Esophagus squamous epithelium (tissue), 5 donors: Measurements from ENCODE around the gene XIAP. TPM values are rescaled to one million over a fixed set of nuclear protein-coding genes. Genes with fewer than 3 reads are reported as not detected.

Source experiments
- DNase-seq: peaks from one replicate; lab custom pipeline; 2025; lab: John Stamatoyannopoulos, UW
- H3K27ac ChIP-seq, 4 donors: fragments of 200-600 bp; sonication (generic); one replicate each; pipeline ENCODE4 v1.5.1; 2016 to 2019; ENCODE audit warnings: mild to moderate bottlenecking in 1 of 4
- H3K27me3 ChIP-seq, 4 donors: fragments of 200-600 bp; sonication (generic); 1 replicate in 3 of 4; 2 replicates in 1 of 4; pipeline versions ENCODE4 v1.5.1 to v1.6.0; 2017 to 2021; ENCODE audit warnings: antibody characterized with exemption in 1 of 4
- H3K36me3 ChIP-seq, 3 donors: fragments of 200-600 bp; sonication (generic); one replicate each; pipeline ENCODE4 v1.5.1; 2016 to 2019
- H3K4me1 ChIP-seq, 3 donors: fragments of 200-600 bp; sonication (generic); one replicate each; pipeline ENCODE4 v1.5.1; 2017 to 2019
- H3K4me3 ChIP-seq, 4 donors: fragments of 200-600 bp; sonication (generic); 1 replicate in 3 of 4; 2 replicates in 1 of 4; pipeline ENCODE4 v1.5.1; 2016 to 2019; ENCODE audit warnings: mild to moderate bottlenecking in 2 of 4, moderate library complexity in 1 of 4
- H3K9me3 ChIP-seq, 3 donors: fragments of 200-600 bp; sonication (generic); one replicate each; pipeline ENCODE4 v1.5.1; 2016 to 2019
- POLR2A ChIP-seq, 4 donors: fragments of 450-650 bp; IDR thresholded peaks; one replicate each; pipeline ENCODE4 v1.6.1; 2017; ENCODE audit warnings: antibody characterized with exemption in 4 of 4, mild to moderate bottlenecking in 4 of 4, moderate library complexity in 3 of 4
- WGBS, 2 donors: methylation state at CpG; one replicate each; pipeline ENCODE4 v1.1.5; 2018; 5-methylcytosine and 5-hydroxymethylcytosine counted together
- intact Hi-C: fragments of 100-400 bp; cut with DNase I; formaldehyde crosslinking; loops from one replicate; pipeline ENCODE4 v1.15.0; 2022
- total RNA-seq, 4 donors: library from RNA; depleted of rRNA; stranded (reverse); fragments of >200 nt; gene quantifications; one replicate each; pipeline ENCODE4 v1.1.0, GENCODE V29; 2016
- TF ChIP-seq, protein P1 (sequence below), 6 experiments: fragments of 450-650 bp in 4 of 6; fragments of 200-600 bp in 2 of 6; sonication (generic) in 2 of 6; IDR thresholded peaks; one replicate each; pipeline ENCODE4 v1.5.1; 2016 to 2019; ENCODE audit warnings: antibody characterized with exemption in 6 of 6, mild to moderate bottlenecking in 4 of 6, moderate library complexity in 4 of 6
- donor health status: DM: yes; HTN: yes; CAD: no.

The XIAP gene
- total RNA-seq, 4 donors from 2014 or later: 20.0 to 38.5 (median 30.8) TPM

DNA sequence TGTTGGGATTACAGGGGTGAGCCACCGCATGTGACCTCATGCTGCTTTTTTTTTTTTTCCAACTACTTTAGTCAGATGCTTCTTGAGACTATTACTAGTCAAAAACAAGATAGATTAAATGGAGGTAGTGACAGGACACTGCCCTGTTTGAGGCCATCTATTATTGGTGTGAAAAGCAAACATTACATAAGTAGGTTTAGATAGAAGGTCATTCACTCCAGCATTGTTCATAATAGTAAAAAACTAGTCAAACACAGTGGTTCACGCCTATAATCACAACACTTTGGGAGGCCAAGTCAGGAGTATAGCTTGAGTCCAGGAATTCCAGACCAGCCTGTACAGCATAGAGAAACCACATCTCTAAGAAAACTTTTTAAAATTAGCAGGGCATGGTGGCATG, 16.3 kb downstream of the XIAP start:
- no peaks in the 10 kb centered on the region for H3K27me3 ChIP-seq
- no peaks in the 10 kb centered on the region for H3K9me3 ChIP-seq
- no peak overlapping the region for H3K27ac ChIP-seq
- TF ChIP-seq, protein P1, sequence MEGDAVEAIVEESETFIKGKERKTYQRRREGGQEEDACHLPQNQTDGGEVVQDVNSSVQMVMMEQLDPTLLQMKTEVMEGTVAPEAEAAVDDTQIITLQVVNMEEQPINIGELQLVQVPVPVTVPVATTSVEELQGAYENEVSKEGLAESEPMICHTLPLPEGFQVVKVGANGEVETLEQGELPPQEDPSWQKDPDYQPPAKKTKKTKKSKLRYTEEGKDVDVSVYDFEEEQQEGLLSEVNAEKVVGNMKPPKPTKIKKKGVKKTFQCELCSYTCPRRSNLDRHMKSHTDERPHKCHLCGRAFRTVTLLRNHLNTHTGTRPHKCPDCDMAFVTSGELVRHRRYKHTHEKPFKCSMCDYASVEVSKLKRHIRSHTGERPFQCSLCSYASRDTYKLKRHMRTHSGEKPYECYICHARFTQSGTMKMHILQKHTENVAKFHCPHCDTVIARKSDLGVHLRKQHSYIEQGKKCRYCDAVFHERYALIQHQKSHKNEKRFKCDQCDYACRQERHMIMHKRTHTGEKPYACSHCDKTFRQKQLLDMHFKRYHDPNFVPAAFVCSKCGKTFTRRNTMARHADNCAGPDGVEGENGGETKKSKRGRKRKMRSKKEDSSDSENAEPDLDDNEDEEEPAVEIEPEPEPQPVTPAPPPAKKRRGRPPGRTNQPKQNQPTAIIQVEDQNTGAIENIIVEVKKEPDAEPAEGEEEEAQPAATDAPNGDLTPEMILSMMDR (IDR thresholded peaks at IDR 0.05): no peak
- no peak for TF ChIP-seq POLR2A (IDR thresholded peaks at IDR 0.05)
- peaks cover 0 to 26% (median 3%) of the 10 kb centered on the region in 3 donors for H3K4me1 ChIP-seq
- H3K4me3 ChIP-seq: no peak overlapping the region
- intact Hi-C loops: no loop called here
- WGBS, 2 donors: 86 to 91% methylated on average over 1 to 2 of the region's 2 CpGs
- H3K36me3 ChIP-seq: no peaks in the 10 kb centered on the region
- DNase-seq: no peak

DNA sequence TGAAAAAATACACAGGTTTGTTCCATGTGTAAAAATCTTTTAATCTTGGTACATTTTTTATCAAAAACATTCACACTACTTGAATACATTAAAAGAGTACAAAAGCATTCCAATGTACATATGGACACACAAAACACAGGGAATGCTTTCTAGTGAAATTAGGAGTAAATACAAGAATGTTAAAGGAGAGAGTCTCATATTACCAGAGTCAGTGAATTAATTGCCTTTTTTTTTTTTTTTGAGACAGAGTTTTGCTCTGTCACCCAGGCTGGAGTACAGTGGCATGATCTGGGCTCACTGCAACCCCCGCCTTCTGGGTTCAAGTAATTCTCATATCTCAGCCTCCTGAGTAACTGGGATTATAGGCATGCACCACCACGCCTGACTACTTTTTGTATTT, 17.0 kb downstream of the XIAP start:
- Histone ChIP-seq H3K27me3 (no peaks in the 10 kb centered on the region), H3K36me3 (no peaks in the 10 kb centered on the region), H3K27ac (no peak overlapping the region), H3K9me3 (no peaks in the 10 kb centered on the region), H3K4me1 (peaks cover 0 to 26% (median 3%) of the 10 kb centered on the region in 3 donors), H3K4me3 (no peak overlapping the region)
- WGBS, 2 donors: 72 to 100% methylated on average over 2 of the region's 2 CpGs
- no peak for DNase-seq
- intact Hi-C loops: no loop called here
- no peak for TF ChIP-seq POLR2A (IDR thresholded peaks at IDR 0.05)
- TF ChIP-seq, protein P1 (IDR thresholded peaks at IDR 0.05): no peak

DNA sequence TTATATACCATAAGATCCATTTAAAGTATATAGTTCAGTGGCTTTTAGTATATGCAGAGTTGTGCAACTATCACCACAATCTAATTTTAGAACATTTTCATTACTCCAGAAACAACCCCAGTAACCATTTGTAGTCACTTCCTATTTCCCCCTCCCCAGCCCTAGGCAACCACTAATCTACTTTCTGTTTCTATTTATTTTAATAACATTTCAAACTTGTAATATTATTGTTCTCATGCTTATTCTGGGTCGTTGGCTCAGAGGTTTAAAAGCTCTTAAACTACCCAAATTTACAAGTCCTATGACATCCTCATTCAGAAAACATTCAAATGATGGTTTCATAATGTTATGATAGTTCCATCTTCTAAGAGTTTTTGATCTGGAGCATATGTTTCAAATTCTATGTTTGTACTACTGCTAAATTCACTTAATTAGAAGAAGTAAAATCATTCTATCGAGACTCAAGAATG, 18.4 kb downstream of the XIAP start:
- DNase-seq: no peak
- intact Hi-C loops: no loop called here
- H3K36me3 ChIP-seq: no peaks in the 10 kb centered on the region
- no peaks in the 10 kb centered on the region for H3K9me3 ChIP-seq
- peak overlapping the region in 2 of 4 donors; percentile 0 to 29 for H3K27ac ChIP-seq
- peaks cover 0 to 26% (median 3%) of the 10 kb centered on the region in 3 donors for H3K4me1 ChIP-seq
- H3K27me3 ChIP-seq: no peaks in the 10 kb centered on the region
- 23 to 30% methylated on average over 2 of the region's 2 CpGs for WGBS, 2 donors
- TF ChIP-seq, protein P1 (IDR thresholded peaks at IDR 0.05): no peak
- no peak for TF ChIP-seq POLR2A (IDR thresholded peaks at IDR 0.05)
- no peak overlapping the region for H3K4me3 ChIP-seq

DNA sequence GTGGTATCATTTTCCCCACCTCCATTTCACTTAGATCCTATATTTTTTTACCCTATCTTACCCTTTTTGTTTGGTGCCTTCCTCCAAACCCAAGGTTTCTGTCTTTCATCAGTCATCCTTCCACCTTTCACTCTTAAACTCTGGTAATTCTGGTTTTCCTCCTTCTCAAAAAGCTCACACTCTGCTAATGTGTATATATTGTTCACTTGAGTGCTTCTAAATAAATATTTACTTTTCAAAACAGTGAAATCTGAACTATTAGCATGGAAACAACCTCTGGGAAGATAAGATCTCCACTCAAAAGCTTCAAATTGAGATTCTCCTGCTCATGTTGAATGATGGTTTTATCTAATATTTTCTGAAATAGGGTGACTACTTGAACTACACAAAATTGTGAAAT, 21.5 kb downstream of the XIAP start:
- Histone ChIP-seq H3K4me1 (peaks cover 0 to 17% (median 3%) of the 10 kb centered on the region in 3 donors), H3K36me3 (peaks cover 0 to 9% (median 0%) of the 10 kb centered on the region in 3 donors), H3K4me3 (no peak overlapping the region), H3K27me3 (no peaks in the 10 kb centered on the region), H3K9me3 (no peaks in the 10 kb centered on the region), H3K27ac (no peak overlapping the region)
- DNase-seq: no peak
- TF ChIP-seq POLR2A (IDR thresholded peaks at IDR 0.05): no peak
- TF ChIP-seq, protein P1 (IDR thresholded peaks at IDR 0.05): no peak
- intact Hi-C loops: no loop called here

DNA sequence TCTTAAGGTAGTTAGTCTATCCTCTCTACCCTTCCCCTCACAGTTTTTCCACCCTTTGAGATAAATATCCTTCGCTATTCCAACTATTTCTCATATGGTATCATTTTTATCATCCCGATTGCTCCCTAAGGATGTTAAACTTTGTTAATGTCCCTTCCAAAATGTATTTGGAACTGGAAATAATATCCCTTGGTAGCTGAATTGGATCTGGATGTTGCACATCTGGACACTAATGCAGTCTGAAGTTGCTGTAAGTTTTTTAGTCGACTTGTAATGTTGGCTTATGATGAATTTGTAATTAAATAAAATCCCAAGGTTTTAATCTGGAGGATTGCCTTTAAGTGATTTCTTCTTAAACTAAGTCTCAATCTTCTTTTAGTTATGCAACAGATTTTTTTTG, 22.5 kb downstream of the XIAP start:
- TF ChIP-seq POLR2A (IDR thresholded peaks at IDR 0.05): no peak
- TF ChIP-seq, protein P1 (IDR thresholded peaks at IDR 0.05): no peak
- WGBS, 2 donors: 68 to 81% methylated on average over 3 of the region's 3 CpGs
- no peak for DNase-seq
- H3K36me3 ChIP-seq: peaks cover 0 to 18% (median 0%) of the 10 kb centered on the region in 3 donors
- no peaks in the 10 kb centered on the region for H3K9me3 ChIP-seq
- H3K27ac ChIP-seq: no peak overlapping the region
- H3K4me1 ChIP-seq: peaks cover 0 to 14% (median 3%) of the 10 kb centered on the region in 3 donors
- H3K4me3 ChIP-seq: no peak overlapping the region
- no peaks in the 10 kb centered on the region for H3K27me3 ChIP-seq
- intact Hi-C loops: no loop called here
